ENCODE results near the gene SPR. TPM values are rescaled to one million over a fixed set of nuclear protein-coding genes. Genes with fewer than 3 reads are reported as not detected.

SPR gene
- total RNA-seq, 4 donors from 2014 or later, result 83.8 to 431 (median 98.0) TPM

DNA sequence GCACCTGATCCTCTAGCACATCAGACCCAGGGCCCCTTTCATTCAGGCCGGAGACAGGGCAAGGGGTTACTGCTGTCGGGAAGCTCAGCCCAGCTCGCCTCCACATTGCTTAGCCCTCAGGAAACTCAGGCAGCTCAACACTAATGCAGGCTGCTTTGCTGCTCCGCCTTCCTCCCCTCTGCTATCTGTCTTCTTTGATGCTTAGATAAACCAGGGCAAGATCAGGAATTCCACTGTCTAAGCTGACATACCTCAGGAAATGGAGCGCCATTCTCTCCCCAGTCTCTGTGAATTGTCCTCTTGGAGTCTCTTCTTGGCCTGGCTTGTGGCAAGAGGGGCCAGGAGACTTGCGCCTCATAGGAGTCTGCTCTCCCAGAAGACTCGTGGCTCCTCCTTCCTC, 35.9 kb upstream of the SPR start:
- in situ Hi-C loops (cut with MboI; ENCODE audit: low pct_ligation_motif_present in 1 of 4, low pct_unique_long_range_greater_than_20kb in 1 of 4, low sequenced_read_pairs in 3 of 4) (loop anchor here in 2 of 4 donors (5.0 to 10.0 kb wide), 2 partner anchors 74 to 77 kb away; no protein-coding TSS in a partner anchor), intact Hi-C loops (cut with DNase I; ENCODE audit: low total_unique reads) (no loop called here)
- H3K4me3 ChIP-seq, result no peak overlapping the region
- no peaks in the 10 kb centered on the region for H3K4me1 ChIP-seq
- no peak overlapping the region for H3K27ac ChIP-seq
- no peaks in the 10 kb centered on the region for H3K36me3 ChIP-seq
- 64 to 71% methylated on average over 4 to 7 of the region's 7 CpGs for WGBS, 2 donors (ENCODE audit: low coverage in 1 of 2)
- DNase-seq, result no peak
- no peaks in the 10 kb centered on the region for H3K9me3 ChIP-seq
- peaks cover 18% of the 10 kb centered on the region for H3K27me3 ChIP-seq
- TF ChIP-seq POLR2AphosphoS5 (IDR thresholded peaks at IDR 0.05) (no peak), POLR2A (IDR thresholded peaks at IDR 0.05) (no peak), EP300 (IDR thresholded peaks at IDR 0.05; ENCODE audit: low read depth) (no peak)
- TF ChIP-seq, protein P1, sequence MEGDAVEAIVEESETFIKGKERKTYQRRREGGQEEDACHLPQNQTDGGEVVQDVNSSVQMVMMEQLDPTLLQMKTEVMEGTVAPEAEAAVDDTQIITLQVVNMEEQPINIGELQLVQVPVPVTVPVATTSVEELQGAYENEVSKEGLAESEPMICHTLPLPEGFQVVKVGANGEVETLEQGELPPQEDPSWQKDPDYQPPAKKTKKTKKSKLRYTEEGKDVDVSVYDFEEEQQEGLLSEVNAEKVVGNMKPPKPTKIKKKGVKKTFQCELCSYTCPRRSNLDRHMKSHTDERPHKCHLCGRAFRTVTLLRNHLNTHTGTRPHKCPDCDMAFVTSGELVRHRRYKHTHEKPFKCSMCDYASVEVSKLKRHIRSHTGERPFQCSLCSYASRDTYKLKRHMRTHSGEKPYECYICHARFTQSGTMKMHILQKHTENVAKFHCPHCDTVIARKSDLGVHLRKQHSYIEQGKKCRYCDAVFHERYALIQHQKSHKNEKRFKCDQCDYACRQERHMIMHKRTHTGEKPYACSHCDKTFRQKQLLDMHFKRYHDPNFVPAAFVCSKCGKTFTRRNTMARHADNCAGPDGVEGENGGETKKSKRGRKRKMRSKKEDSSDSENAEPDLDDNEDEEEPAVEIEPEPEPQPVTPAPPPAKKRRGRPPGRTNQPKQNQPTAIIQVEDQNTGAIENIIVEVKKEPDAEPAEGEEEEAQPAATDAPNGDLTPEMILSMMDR (IDR thresholded peaks at IDR 0.05), result no peak

DNA sequence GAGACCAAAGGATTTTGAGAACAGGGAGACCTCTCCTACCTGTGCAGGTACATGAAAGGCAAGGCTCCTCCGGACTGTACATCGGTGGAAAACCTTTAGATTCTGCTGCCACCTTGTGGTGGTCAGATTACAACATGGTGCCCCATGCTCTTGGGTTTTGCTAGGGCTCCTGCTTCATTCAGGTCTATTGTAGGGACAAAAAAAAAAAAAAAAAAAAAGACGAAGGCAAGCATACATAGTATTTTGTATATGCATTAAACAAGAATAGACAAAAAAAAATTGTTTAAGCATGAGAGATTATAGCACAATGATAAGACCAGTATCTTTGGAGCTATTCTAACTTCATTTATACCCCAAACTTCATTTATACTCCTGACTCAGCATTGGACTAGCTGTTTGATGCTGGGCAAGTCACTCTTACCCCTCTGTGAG, 27.4 kb upstream of the SPR start:
- no peak for TF ChIP-seq POLR2A (IDR thresholded peaks at IDR 0.05)
- TF ChIP-seq POLR2AphosphoS5 (IDR thresholded peaks at IDR 0.05), result no peak
- TF ChIP-seq, protein P1 (IDR thresholded peaks at IDR 0.05), result peak; percentile 52 to 64 (median 58)
- TF ChIP-seq EP300 (IDR thresholded peaks at IDR 0.05; ENCODE audit: low read depth), result no peak
- DNase-seq, result peak; percentile 78
- H3K27me3 ChIP-seq, result peaks cover 54% of the 10 kb centered on the region
- H3K27ac ChIP-seq, result no peak overlapping the region
- no peaks in the 10 kb centered on the region for H3K36me3 ChIP-seq
- WGBS, 2 donors (ENCODE audit: low coverage in 1 of 2), result 1 to 4% methylated on average over 3 of the region's 3 CpGs
- intact Hi-C loops (cut with DNase I; ENCODE audit: low total_unique reads) (no loop called here), in situ Hi-C loops (cut with MboI; ENCODE audit: low pct_ligation_motif_present in 1 of 4, low pct_unique_long_range_greater_than_20kb in 1 of 4, low sequenced_read_pairs in 3 of 4) (loop anchor here in 3 of 4 donors (5.0 to 10.0 kb wide), 2 partner anchors 85 to 88 kb away; no protein-coding TSS in a partner anchor)
- peaks cover 0 to 10% (median 8%) of the 10 kb centered on the region in 4 donors for H3K4me1 ChIP-seq
- no peaks in the 10 kb centered on the region for H3K9me3 ChIP-seq
- H3K4me3 ChIP-seq, result no peak overlapping the region

DNA sequence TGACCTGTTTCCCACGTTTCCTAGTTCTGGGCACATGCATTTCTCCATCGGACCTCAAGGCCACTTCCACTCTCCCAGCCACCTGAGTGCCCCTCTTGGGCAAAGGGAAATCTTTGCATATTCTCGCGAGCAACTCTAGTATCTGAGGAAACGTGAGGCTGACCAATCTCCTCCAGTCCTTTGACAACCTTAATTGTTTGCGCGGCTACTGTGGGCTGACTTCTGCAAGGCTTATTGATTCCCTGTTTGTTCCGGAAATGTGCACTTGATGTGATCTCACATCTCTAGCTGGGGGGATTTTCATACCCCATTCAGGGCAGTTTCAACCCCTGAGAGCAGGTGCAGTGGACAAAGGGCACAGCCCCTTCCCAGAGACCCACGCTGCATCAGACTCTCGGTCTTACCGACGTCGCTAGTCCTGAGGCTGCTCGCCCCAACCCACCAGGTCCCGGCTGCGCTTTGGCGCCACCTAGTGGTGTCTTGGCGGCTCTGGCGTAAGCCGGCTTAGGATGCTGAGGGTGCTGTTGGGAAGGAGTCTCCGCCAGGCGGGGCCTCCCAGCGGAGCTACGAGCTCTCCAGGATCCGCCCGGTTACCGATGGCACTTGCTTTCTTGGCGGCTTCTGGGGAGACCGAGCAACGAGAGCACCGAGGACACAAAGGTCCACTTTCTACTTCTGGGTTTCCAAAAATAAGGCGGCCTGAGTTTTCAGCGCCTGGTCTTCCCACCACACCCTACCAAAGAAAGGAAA, 24.8 kb upstream of the SPR start:
- in situ Hi-C loops (cut with MboI; ENCODE audit: low pct_ligation_motif_present in 1 of 4, low pct_unique_long_range_greater_than_20kb in 1 of 4, low sequenced_read_pairs in 3 of 4) (loop anchor here in 1 of 4 donors (10.0 kb wide), 1 partner anchor 88 kb away; no protein-coding TSS in a partner anchor), intact Hi-C loops (cut with DNase I; ENCODE audit: low total_unique reads) (loop anchor here (2.0 kb wide), 1 partner anchor 90 kb away; no protein-coding TSS in a partner anchor)
- no peaks in the 10 kb centered on the region for H3K9me3 ChIP-seq
- no peak overlapping the region for H3K27ac ChIP-seq
- no peaks in the 10 kb centered on the region for H3K36me3 ChIP-seq
- peaks cover 0 to 10% (median 8%) of the 10 kb centered on the region in 4 donors for H3K4me1 ChIP-seq
- H3K27me3 ChIP-seq, result peaks cover 51% of the 10 kb centered on the region
- peak overlapping the region in 2 of 4 donors; percentile 18 to 31 for H3K4me3 ChIP-seq
- no peak for TF ChIP-seq POLR2A (IDR thresholded peaks at IDR 0.05)
- TF ChIP-seq, protein P1 (IDR thresholded peaks at IDR 0.05), result peak; percentile 90 to 98 (median 97)
- 3 to 8% methylated on average over 5 to 29 of the region's 33 CpGs for WGBS, 2 donors (ENCODE audit: low coverage in 1 of 2)
- peak; percentile 90 for DNase-seq

DNA sequence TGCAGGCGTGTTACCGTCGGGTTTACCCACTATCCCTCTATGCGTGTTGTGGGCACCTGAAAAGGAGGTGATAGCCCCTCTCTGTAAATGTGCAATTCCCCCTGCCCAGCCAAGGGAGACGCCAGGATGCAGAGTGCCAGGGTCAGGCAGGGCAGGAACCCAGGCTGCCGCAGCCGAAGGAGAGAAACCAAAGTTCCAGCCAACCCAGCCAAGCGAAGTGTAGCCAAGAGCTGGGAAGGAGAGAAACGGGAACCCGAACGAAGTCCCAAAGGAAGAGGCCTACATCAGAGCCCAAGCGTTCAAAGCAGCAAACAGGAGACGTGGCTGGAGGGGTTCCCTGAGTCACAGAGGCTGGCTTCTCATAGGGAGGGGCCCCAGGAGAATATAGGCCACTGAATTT, 24.2 kb upstream of the SPR start:
- DNase-seq, result no peak
- H3K4me3 ChIP-seq, result no peak overlapping the region
- in situ Hi-C loops (cut with MboI; ENCODE audit: low pct_ligation_motif_present in 1 of 4, low pct_unique_long_range_greater_than_20kb in 1 of 4, low sequenced_read_pairs in 3 of 4) (loop anchor here in 1 of 4 donors (10.0 kb wide), 1 partner anchor 88 kb away; no protein-coding TSS in a partner anchor), intact Hi-C loops (cut with DNase I; ENCODE audit: low total_unique reads) (loop anchor here (2.0 kb wide), 1 partner anchor 90 kb away; no protein-coding TSS in a partner anchor)
- WGBS, 2 donors (ENCODE audit: low coverage in 1 of 2), result 52 to 71% methylated on average over 5 to 13 of the region's 13 CpGs
- H3K36me3 ChIP-seq, result no peaks in the 10 kb centered on the region
- no peaks in the 10 kb centered on the region for H3K9me3 ChIP-seq
- TF ChIP-seq EP300 (IDR thresholded peaks at IDR 0.05; ENCODE audit: low read depth) (no peak), POLR2AphosphoS5 (IDR thresholded peaks at IDR 0.05) (no peak), POLR2A (IDR thresholded peaks at IDR 0.05) (no peak)
- TF ChIP-seq, protein P1 (IDR thresholded peaks at IDR 0.05), result no peak
- H3K27me3 ChIP-seq, result peaks cover 53% of the 10 kb centered on the region
- H3K4me1 ChIP-seq, result peaks cover 0 to 10% (median 8%) of the 10 kb centered on the region in 4 donors
- no peak overlapping the region for H3K27ac ChIP-seq
